Hippocampal formation (tissue), 2 donors: ENCODE results near the gene ZNF219.
"Not testable (repeated sequence)": the region's sequence is repeated elsewhere in the genome, so short reads cannot be mapped to it uniquely, and the experiment has no call there.

ENCODE experiments used
- DNase-seq, 2 donors: peaks; one replicate each; lab custom pipeline; 2025; lab: John Stamatoyannopoulos, UW

ZNF219 gene

DNA sequence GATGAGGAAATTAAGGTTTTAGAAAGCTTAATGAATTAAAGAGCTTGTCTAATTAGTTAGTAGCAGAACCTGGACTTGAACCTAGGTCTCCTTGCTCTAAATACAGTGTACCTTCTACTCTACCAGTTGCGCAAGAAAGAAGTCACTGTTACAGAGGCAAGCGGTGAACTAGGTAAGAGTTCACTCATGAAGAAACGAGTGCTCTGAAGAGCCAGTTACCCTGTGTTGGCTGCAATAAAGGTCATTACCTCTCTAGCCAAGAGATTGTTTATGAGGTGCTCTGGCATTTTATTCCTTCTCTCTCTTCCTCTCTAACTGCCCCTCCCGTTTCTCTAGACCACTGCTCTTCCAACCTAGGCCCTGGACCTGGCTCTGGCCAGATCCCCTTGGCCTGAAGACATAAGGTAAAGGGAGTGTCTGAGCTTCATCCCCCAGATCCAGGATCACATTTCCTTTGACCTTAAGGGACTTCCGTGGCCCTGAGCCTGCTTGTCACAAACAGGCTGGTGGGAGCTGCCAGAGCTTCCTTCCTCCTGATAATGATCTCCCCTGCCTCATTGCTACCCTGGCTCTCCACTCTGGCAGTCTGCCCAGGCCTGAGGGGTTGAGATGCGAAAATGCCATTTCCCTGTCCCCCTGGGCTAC is 54.4 kb downstream of the ZNF219 start:
- no peak for DNase-seq

DNA sequence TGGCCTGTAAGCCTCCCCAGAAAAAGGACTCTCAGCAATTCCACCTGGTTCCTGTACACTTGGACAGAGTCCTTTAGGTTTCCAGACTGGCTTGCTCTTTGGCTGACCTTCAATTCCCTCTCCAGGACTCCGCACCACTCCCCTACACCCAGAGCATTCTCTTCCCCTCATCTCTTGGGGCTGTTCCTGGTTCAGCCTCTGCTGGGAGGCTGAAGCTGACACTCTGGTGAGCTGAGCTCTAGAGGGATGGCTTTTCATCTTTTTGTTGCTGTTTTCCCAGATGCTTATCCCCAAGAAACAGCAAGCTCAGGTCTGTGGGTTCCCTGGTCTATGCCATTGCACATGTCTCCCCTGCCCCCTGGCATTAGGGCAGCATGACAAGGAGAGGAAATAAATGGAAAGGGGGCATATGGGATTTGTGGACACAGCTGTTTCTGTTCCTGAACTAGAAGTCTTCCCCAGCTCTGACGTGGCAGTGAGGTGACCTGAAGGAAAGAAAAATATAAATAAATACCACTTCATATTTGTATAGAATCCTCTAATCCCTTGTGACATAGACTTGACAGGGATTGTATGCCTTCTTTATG is 55.0 kb downstream of the ZNF219 start:
- DNase-seq = no peak

DNA sequence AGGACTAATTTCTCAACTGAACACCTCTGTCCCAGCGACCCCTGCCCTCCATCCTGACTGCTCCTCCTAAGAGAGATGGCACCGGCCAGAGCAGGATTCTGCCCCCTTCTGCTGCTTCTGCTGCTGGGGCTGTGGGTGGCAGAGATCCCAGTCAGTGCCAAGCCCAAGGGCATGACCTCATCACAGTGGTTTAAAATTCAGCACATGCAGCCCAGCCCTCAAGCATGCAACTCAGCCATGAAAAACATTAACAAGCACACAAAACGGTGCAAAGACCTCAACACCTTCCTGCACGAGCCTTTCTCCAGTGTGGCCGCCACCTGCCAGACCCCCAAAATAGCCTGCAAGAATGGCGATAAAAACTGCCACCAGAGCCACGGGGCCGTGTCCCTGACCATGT is 55.5 kb downstream of the ZNF219 start:
- peak; percentile 47 to 49 for DNase-seq

DNA sequence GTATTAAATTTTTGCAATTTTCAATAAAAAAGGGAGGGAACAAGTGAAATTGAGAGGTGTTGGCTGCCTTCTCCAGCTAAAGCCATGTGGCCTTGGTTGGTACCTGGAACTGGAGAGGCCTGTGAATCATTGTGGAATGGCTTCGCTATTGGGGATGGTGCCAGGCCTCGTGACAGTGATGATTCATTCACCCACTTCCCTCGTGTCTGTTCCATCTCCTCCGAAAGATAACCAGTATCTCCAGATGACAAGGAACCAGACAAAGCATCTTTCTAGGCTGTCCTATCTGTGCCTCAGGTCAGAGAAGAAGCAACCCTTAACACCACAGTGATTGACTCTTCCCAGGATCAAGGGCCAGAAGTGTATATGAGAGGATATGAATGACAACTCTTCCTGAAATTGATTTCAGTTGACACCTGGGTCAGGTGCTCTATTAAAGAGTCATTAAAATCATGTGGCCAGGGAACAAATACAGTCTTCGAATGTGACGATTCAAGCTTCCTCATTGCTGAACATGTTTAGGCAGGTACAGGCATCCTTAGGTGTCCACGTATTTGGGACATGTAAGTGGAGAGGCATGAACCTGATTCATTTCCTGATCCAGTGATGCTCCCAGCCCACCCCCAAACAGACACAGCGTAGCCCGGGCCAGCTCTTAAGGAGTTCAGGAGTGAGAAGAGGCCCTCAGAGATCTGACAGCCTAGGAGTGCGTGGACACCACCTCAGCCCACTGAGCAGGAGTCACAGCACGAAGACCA is 56.6 kb downstream of the ZNF219 start, which contains the start of gene RNASE7:
Gene RNASE7 (plus strand): TSS at position 687 of the 758 bp plus-strand sequence. CDS start 631 bp downstream, outside the sequence.
- no peak for DNase-seq

DNA sequence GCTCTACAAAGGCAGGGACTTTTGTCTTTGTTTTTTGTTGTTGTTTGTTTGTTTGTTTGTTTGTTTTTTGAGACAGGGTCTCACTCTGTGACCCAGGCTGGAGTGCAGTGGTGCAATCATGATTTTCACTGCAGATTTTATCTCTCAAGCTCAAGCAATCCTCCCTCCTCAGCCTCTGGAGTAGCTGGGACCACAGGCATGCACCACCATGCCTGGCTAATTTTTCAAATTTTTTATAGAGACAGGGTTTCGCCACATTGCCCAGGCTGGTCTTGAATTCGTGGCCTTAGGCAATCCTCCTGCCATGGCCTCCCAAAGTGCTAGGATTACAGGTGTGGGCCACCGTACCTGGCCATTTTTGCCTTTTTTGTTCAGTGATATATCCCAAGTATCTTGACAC is 57.5 kb downstream of the ZNF219 start:
- not testable (repeated sequence) for DNase-seq

DNA sequence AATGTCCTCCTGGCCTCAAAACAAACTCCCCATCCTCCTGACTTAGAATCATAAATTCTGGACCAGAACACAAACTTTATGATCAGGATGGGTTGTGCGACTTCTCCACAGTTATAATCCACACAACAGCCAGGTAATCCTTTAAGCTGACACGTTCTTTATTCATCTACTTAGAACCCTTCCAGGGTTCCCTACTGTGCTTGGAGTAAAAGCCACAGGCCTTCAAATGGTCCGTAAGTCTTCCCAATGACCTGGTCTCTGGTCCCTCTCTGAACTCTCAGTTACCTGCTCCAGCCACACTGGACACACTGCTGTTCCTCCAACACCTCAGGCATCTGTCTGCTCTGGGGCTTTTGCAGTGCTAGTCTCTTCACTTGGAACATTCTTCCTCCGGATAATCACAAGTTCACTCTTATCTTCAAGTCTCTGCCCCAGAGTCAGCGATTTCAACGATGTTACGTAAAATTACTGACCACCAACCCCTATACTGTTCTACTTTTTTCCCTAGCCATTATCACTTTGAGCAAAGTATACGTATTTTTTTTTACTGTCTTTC is 58.0 kb downstream of the ZNF219 start:
- DNase-seq = no peak
